Erythroblast (primary cell): ENCODE measurements around the gene SH3D19.
"Not testable (repeated sequence)": the region's sequence is repeated elsewhere in the genome, so short reads cannot be mapped to it uniquely, and the experiment has no call there.

Experiments used
- DNase-seq, 2 experiments: peaks; one replicate each; lab custom pipeline; 2025; lab: John Stamatoyannopoulos, UW
- GATA1 ChIP-seq: IDR thresholded peaks from 2 replicates; pipeline ENCODE4 v1.6.1; 2011; ENCODE audit warnings: low read depth, mild to moderate bottlenecking, control low read depth, low read length, moderate library complexity
- POLR2A ChIP-seq: IDR thresholded peaks from 2 replicates; pipeline ENCODE4 v1.6.1; 2011; ENCODE audit warnings: mild to moderate bottlenecking, low read length

Gene SH3D19

GRCh38 chr4:151339467-151339866 lies 14.1 kb upstream of the SH3D19 start:
- no peak for DNase-seq
- TF ChIP-seq POLR2A = no peak
- TF ChIP-seq GATA1 = no peak

GRCh38 chr4:151331276-151332042 lies 6.1 kb upstream of the SH3D19 start:
- DNase-seq = no peak
- no peak for TF ChIP-seq GATA1
- no peak for TF ChIP-seq POLR2A

- TF ChIP-seq POLR2A = no peak
- TF ChIP-seq GATA1 = no peak
- DNase-seq = no peak
Measured at GRCh38 chr4:151329217-151330007, 4.0 kb upstream of the SH3D19 start.

- no peak for TF ChIP-seq POLR2A
- no peak for TF ChIP-seq GATA1
- no peak for DNase-seq
Measured at GRCh38 chr4:151325949-151326246, 493 bp upstream of the SH3D19 start.

GRCh38 chr4:151324752-151325110 lies 674 bp downstream of the SH3D19 start:
- TF ChIP-seq POLR2A (no peak), GATA1 (no peak)
- DNase-seq = no peak

GRCh38 chr4:151324124-151324751 lies 1.2 kb downstream of the SH3D19 start:
- no peak for TF ChIP-seq GATA1
- TF ChIP-seq POLR2A = no peak
- no peak for DNase-seq

- no peak for DNase-seq
- no peak for TF ChIP-seq POLR2A
- TF ChIP-seq GATA1 = no peak
Measured at GRCh38 chr4:151323667-151324066, 1.7 kb downstream of the SH3D19 start.

- TF ChIP-seq GATA1 (no peak), POLR2A (no peak)
Measured at GRCh38 chr4:151322570-151322969, 2.8 kb downstream of the SH3D19 start.

GRCh38 chr4:151322161-151322560 lies 3.2 kb downstream of the SH3D19 start:
- not testable (repeated sequence) for DNase-seq

More at GRCh38 chr4:151322570-151322969, 2.8 kb downstream of the SH3D19 start:
- DNase-seq = no peak

- no peak for DNase-seq
- TF ChIP-seq POLR2A (no peak), GATA1 (no peak)
Measured at GRCh38 chr4:151321586-151321985, 3.8 kb downstream of the SH3D19 start.

- no peak for DNase-seq
Measured at GRCh38 chr4:151319490-151319889, 5.9 kb downstream of the SH3D19 start.

GRCh38 chr4:151318307-151319006 lies 6.9 kb downstream of the SH3D19 start:
- no peak for DNase-seq
- no peak for TF ChIP-seq GATA1
- TF ChIP-seq POLR2A = no peak

More at GRCh38 chr4:151319490-151319889, 5.9 kb downstream of the SH3D19 start:
- TF ChIP-seq GATA1 (no peak), POLR2A (no peak)

- no peak for DNase-seq
- no peak for TF ChIP-seq GATA1
- TF ChIP-seq POLR2A = no peak
Measured at GRCh38 chr4:151316645-151317044, 8.8 kb downstream of the SH3D19 start.
